CD14-positive monocyte (primary cell): ENCODE results near the gene NOTCH1. TPM values are rescaled to one million over a fixed set of nuclear protein-coding genes. Genes with fewer than 3 reads are reported as not detected.

Source experiments
- DNase-seq, 3 donors: peaks; one replicate each; pipeline ENCODE4 v3.0.0-alpha.2; 2011 to 2022
- H2AFZ ChIP-seq: 2 replicates; pipeline ENCODE4 v1.6.0; 2012; ENCODE audit warnings: mild to moderate bottlenecking, low read depth, low read length, inconsistent platforms; ENCODE audit not compliant: insufficient read depth, poor library complexity, severe bottlenecking
- H3K27ac ChIP-seq, 2 donors: 1 replicate in 1 of 2; 2 replicates in 1 of 2; pipeline ENCODE4 v1.5.1; 2012 to 2013; ENCODE audit warnings: low read length in 2 of 2, control low read depth in 1 of 2, inconsistent platforms in 1 of 2, low read depth in 1 of 2, mild to moderate bottlenecking in 1 of 2
- H3K27me3 ChIP-seq, 2 donors: one replicate each; pipeline versions ENCODE4 v1.6.0 to v1.6.1; 2011 to 2013; ENCODE audit warnings: low read length in 2 of 2; ENCODE audit not compliant: control insufficient read depth in 2 of 2, insufficient read depth in 2 of 2
- H3K36me3 ChIP-seq, 2 donors: replicated peaks in 1 of 2; 1 replicate in 1 of 2; 2 replicates in 1 of 2; pipeline versions ENCODE4 v1.5.1 to v1.6.1; 2012 to 2013; ENCODE audit warnings: low read length in 2 of 2, control low read depth in 1 of 2, inconsistent platforms in 1 of 2, mild to moderate bottlenecking in 1 of 2; ENCODE audit not compliant: insufficient read depth in 2 of 2, control insufficient read depth in 1 of 2
- H3K4me1 ChIP-seq, 2 donors: 1 replicate in 1 of 2; 2 replicates in 1 of 2; pipeline versions ENCODE4 v1.5.1 to v1.6.1; 2012 to 2013; ENCODE audit warnings: low read length in 2 of 2, control low read depth in 1 of 2, inconsistent platforms in 1 of 2, mild to moderate bottlenecking in 1 of 2, moderate library complexity in 1 of 2; ENCODE audit not compliant: insufficient read depth in 2 of 2, control insufficient read depth in 1 of 2
- H3K4me2 ChIP-seq: replicated peaks from 2 replicates; pipeline ENCODE3; 2012; ENCODE audit warnings: low read length, moderate library complexity, mild to moderate bottlenecking; ENCODE audit not compliant: poor library complexity, severe bottlenecking; ENCODE audit errors: extremely low read depth
- H3K4me3 ChIP-seq, 3 experiments: fragments of 200-600 bp in 1 of 3; sonication (generic) in 1 of 3; replicated peaks in 1 of 3; 1 replicate in 2 of 3; 2 replicates in 1 of 3; pipeline ENCODE4 v1.5.1; 2011 to 2013; ENCODE audit warnings: low read length in 3 of 3, mild to moderate bottlenecking in 3 of 3, control low read depth in 2 of 3, low read depth in 2 of 3, inconsistent platforms in 1 of 3, moderate library complexity in 1 of 3
- H3K79me2 ChIP-seq: 2 replicates; pipeline ENCODE4 v1.6.0; 2012; ENCODE audit warnings: mild to moderate bottlenecking, control low read depth, inconsistent platforms, low read length, moderate library complexity; ENCODE audit not compliant: insufficient read depth
- H3K9ac ChIP-seq: 2 replicates; pipeline ENCODE4 v1.6.0; 2017; ENCODE audit warnings: low read length, mild to moderate bottlenecking; ENCODE audit not compliant: insufficient read depth, poor library complexity, severe bottlenecking
- H3K9me3 ChIP-seq, 2 donors: replicated peaks in 1 of 2; 1 replicate in 1 of 2; 2 replicates in 1 of 2; pipeline versions ENCODE4 v1.5.1 to v1.6.1; 2012 to 2013; ENCODE audit warnings: low read length in 2 of 2, control low read depth in 1 of 2; ENCODE audit not compliant: control insufficient read depth in 1 of 2, insufficient read depth in 1 of 2
- H4K20me1 ChIP-seq: 2 replicates; pipeline ENCODE4 v1.6.0; 2012; ENCODE audit warnings: mild to moderate bottlenecking, low read length, control low read depth, moderate library complexity; ENCODE audit not compliant: insufficient read depth
- H3K27ac Mint-ChIP-seq, 7 donors: one replicate each; pipeline ENCODE4 v1.8.0; 2020; ENCODE audit warnings: mild to moderate bottlenecking in 7 of 7, mixed read lengths in 7 of 7, moderate library complexity in 6 of 7, inconsistent platforms in 2 of 7
- H3K27me3 Mint-ChIP-seq, 3 donors: one replicate each; pipeline ENCODE4 v1.8.0; 2021 to 2022; ENCODE audit warnings: low read depth in 3 of 3, mild to moderate bottlenecking in 3 of 3, mixed read lengths in 3 of 3, moderate library complexity in 3 of 3, inconsistent platforms in 1 of 3
- H3K36me3 Mint-ChIP-seq, 2 donors: one replicate each; pipeline ENCODE4 v1.8.0; 2020; ENCODE audit warnings: mixed read lengths in 2 of 2, inconsistent platforms in 1 of 2, mild to moderate bottlenecking in 1 of 2
- H3K4me1 Mint-ChIP-seq: one replicate; pipeline ENCODE4 v1.8.0; 2020; ENCODE audit warnings: mild to moderate bottlenecking, mixed read lengths
- H3K4me3 Mint-ChIP-seq, 2 donors: one replicate each; pipeline ENCODE4 v1.8.0; 2020; ENCODE audit warnings: mild to moderate bottlenecking in 2 of 2, mixed read lengths in 2 of 2, moderate library complexity in 1 of 2
- H3K9me3 Mint-ChIP-seq, 7 donors: one replicate each; pipeline ENCODE4 v1.8.0; 2020 to 2022; ENCODE audit warnings: mixed read lengths in 7 of 7, mild to moderate bottlenecking in 6 of 7, moderate library complexity in 6 of 7, inconsistent platforms in 2 of 7
- WGBS: methylation state at CpG from one replicate; pipeline ENCODE4 v1.1.5; 2013; ENCODE audit warnings: missing lambda C conversion rate; ENCODE audit not compliant: insufficient coverage; 5-methylcytosine and 5-hydroxymethylcytosine counted together
- intact Hi-C, 2 donors: fragments of 100-400 bp; cut with micrococcal nuclease; formaldehyde crosslinking; loops; one replicate each; pipeline versions ENCODE4 v1.15.0 to v1.15.1; 2023
- polyA plus RNA-seq, 3 donors: library from polyadenylated mRNA; depleted of rRNA in 1 of 3; unstranded in 2 of 3; stranded (reverse) in 1 of 3; fragments of 300-500 nt in 2 of 3; fragments of >200 nt in 1 of 3; fragmentation: Illumina TruSeq in 2 of 3; gene quantifications; 1 replicate in 2 of 3; 2 replicates in 1 of 3; pipeline ENCODE4 v1.2.3, GENCODE V29; 2012 to 2021
- TF ChIP-seq, protein P1 (sequence below): fragments of 200-600 bp; IDR thresholded peaks from one replicate; pipeline ENCODE4 v1.8.0; 2022; ENCODE audit warnings: antibody characterized with exemption, mild to moderate bottlenecking

NOTCH1 gene
- polyA plus RNA-seq, 3 donors = 1.4 to 33.0 (median 2.2) TPM

- H3K79me2 ChIP-seq = peaks cover 13% of the 10 kb centered on the region
- TF ChIP-seq, protein P1, sequence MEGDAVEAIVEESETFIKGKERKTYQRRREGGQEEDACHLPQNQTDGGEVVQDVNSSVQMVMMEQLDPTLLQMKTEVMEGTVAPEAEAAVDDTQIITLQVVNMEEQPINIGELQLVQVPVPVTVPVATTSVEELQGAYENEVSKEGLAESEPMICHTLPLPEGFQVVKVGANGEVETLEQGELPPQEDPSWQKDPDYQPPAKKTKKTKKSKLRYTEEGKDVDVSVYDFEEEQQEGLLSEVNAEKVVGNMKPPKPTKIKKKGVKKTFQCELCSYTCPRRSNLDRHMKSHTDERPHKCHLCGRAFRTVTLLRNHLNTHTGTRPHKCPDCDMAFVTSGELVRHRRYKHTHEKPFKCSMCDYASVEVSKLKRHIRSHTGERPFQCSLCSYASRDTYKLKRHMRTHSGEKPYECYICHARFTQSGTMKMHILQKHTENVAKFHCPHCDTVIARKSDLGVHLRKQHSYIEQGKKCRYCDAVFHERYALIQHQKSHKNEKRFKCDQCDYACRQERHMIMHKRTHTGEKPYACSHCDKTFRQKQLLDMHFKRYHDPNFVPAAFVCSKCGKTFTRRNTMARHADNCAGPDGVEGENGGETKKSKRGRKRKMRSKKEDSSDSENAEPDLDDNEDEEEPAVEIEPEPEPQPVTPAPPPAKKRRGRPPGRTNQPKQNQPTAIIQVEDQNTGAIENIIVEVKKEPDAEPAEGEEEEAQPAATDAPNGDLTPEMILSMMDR = no peak
- H3K4me3 Mint-ChIP-seq = peak overlapping the region in 1 of 2 donors; percentile 27
- H3K9me3 ChIP-seq = no peaks in the 10 kb centered on the region
- no peaks in the 10 kb centered on the region for H3K36me3 Mint-ChIP-seq
- intact Hi-C loops = loop anchor here (5.0 kb wide), 3 partner anchors 62 to 93 kb away; no protein-coding TSS in a partner anchor
- no peaks in the 10 kb centered on the region for H3K36me3 ChIP-seq
- H3K4me1 Mint-ChIP-seq = peaks cover 51% of the 10 kb centered on the region
- no peak overlapping the region for H2AFZ ChIP-seq
- H3K27me3 Mint-ChIP-seq = peaks cover 1 to 5% (median 1%) of the 10 kb centered on the region in 3 donors
- 85% methylated on average over 29 of the region's 29 CpGs for WGBS
- DNase-seq = no peak
- no peak overlapping the region for H3K27ac Mint-ChIP-seq
- peaks cover 69 to 81% of the 10 kb centered on the region in 2 donors for H3K4me1 ChIP-seq
- peaks cover 12% of the 10 kb centered on the region for H4K20me1 ChIP-seq
- H3K27me3 ChIP-seq = no peaks in the 10 kb centered on the region
- H3K4me2 ChIP-seq = peak overlapping the region; percentile 65
- H3K27ac ChIP-seq = no peak overlapping the region
- H3K9me3 Mint-ChIP-seq = peaks cover 0 to 2% (median 0%) of the 10 kb centered on the region in 7 donors
- peak overlapping the region in 1 of 3 experiments; percentile 63 for H3K4me3 ChIP-seq
- H3K9ac ChIP-seq = no peak overlapping the region
Observed at GRCh38 chr9:136549010-136549980, 3.4 kb upstream of the NOTCH1 start.

DNA sequence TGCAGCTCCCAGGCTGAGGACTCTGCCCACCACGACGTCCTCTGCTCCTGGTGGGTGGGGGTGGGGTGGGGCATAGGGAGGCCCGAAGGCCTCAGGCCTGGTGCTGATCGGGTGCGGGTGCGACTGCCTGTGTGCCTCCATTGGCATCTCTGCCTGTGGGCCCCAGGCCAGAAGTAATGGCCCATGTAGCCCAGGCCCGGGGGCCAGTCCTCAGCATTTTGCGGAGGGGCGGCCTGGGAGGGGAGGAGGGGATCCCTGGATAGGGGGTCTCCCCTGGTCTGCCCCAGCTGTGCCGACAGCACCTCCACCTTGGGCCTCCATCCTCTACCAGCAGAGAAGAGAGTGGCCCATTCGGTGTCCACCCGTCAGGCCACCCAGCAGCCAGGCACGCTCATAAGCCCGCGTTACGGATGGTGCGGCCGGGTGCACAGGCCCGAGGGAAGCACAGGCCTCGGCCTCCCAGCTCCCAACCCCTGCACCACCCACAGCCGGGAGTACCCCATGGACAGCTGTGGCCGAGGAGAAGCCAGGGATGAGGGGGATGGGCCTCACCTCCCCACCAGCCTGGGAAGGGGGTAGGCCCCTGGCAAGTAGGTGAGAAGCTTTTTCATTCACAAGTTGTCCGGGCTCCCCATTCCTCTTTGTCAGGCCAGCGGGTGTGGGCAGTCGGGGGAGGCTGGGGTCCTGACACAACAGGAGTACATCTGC is 1.8 kb upstream of the NOTCH1 start:
- H3K27ac ChIP-seq = no peak overlapping the region
- no peak for DNase-seq

More for the DNA sequence above, 1.8 kb upstream of the NOTCH1 start:
- Histone ChIP-seq H3K4me3 (no peak overlapping the region), H3K9ac (peak overlapping the region; percentile 84), H3K4me2 (peak overlapping the region; percentile 78), H2AFZ (no peak overlapping the region), H3K36me3 (peaks cover 11 to 14% of the 10 kb centered on the region in 2 donors), H3K27me3 (no peaks in the 10 kb centered on the region), H3K9me3 (no peaks in the 10 kb centered on the region), H3K79me2 (peaks cover 29% of the 10 kb centered on the region), H3K4me1 (peaks cover 74 to 83% of the 10 kb centered on the region in 2 donors), H4K20me1 (peaks cover 28% of the 10 kb centered on the region)
- Mint-ChIP-seq H3K9me3 (peaks cover 0 to 2% (median 0%) of the 10 kb centered on the region in 7 donors), H3K4me3 (no peak overlapping the region), H3K27ac (no peak overlapping the region), H3K36me3 (peaks cover 15 to 16% of the 10 kb centered on the region in 2 donors), H3K4me1 (peaks cover 60% of the 10 kb centered on the region), H3K27me3 (peaks cover 2 to 12% (median 2%) of the 10 kb centered on the region in 3 donors)
- 78% methylated on average over 14 of the region's 25 CpGs for whole genome bisulfite sequencing
- intact Hi-C loops = loop anchor here (5.0 kb wide), 3 partner anchors 60 to 95 kb away; no protein-coding TSS in a partner anchor
- TF ChIP-seq, protein P1 = no peak
